GM12872 (cell line): ENCODE measurements around the gene CTSD.

Experiments used
- TF ChIP-seq, protein P1 (sequence below): IDR thresholded peaks from 3 replicates; pipeline ENCODE4 v1.5.1; 2011; ENCODE audit warnings: low read depth, mild to moderate bottlenecking, low read length, moderate library complexity; ENCODE audit not compliant: insufficient read depth

The CTSD gene

GRCh38 chr11:1774886-1775285 is 11.2 kb upstream of the CTSD start:
- TF ChIP-seq, protein P1, sequence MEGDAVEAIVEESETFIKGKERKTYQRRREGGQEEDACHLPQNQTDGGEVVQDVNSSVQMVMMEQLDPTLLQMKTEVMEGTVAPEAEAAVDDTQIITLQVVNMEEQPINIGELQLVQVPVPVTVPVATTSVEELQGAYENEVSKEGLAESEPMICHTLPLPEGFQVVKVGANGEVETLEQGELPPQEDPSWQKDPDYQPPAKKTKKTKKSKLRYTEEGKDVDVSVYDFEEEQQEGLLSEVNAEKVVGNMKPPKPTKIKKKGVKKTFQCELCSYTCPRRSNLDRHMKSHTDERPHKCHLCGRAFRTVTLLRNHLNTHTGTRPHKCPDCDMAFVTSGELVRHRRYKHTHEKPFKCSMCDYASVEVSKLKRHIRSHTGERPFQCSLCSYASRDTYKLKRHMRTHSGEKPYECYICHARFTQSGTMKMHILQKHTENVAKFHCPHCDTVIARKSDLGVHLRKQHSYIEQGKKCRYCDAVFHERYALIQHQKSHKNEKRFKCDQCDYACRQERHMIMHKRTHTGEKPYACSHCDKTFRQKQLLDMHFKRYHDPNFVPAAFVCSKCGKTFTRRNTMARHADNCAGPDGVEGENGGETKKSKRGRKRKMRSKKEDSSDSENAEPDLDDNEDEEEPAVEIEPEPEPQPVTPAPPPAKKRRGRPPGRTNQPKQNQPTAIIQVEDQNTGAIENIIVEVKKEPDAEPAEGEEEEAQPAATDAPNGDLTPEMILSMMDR = no peak

- TF ChIP-seq, protein P1 = no peak
Measured at GRCh38 chr11:1773994-1774550, 10.3 kb upstream of the CTSD start.

DNA sequence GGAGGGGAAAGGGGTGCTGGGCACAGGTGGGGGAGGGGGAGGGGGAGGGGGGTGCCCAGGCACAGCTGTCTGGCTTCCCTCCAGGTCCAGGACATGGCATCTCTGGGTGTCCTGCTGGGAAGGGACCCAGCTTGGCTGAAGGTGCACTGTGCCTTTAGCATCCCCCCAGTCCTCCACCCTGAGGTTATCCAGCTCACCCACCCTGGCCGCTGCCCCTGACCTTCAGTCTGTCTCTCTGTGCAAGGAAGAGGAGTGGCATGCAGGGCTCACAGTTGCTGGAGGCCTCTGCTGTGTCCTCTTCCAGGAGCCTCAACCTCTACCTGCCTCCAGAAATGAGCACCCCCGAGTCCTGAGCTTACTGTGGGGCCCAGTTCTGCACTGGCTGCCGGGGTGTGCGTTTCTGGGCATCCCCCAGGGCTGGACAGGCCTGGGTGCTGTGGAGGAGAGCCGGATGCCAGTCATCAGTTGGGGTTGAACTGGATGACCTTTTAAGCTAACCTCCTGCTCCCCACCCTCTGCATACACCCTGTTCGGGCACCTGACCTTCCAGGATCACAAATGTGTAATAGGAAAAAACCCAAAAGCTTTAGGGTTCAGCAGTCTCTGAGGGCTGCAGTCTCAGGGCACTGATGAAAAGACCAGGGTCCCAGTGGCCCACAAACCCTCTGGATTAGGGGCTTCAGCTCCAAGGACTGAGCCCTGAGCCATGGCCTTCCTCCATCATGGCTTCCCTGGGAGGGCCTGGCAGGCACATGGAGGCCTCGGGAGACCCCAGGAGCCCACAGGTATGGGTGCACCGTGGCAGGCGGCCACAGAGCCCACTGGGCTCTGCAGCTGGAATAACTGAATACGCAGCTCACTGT is 9.6 kb upstream of the CTSD start:
- TF ChIP-seq, protein P1 = no peak

- TF ChIP-seq, protein P1 = no peak
Measured at GRCh38 chr11:1772270-1773130, 8.8 kb upstream of the CTSD start.

DNA sequence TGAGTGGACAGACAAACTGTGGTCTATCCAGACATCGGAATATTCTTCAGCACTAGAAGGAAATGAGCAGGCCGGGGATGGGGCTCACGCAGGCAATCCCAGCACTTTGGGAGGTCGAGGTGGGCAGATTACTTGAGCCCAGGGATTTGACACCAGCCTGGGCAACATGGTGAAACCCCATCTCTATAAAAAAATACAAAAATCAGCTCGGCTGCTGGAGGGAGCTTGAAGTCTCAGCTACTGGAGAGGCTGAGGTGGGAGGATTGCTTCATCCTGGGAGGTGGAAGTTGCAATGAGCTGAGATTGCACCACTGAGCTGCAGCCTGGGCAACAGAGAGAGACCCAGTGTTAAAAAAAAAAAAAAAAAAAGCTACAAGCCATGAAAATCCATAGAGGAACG is 8.0 kb upstream of the CTSD start:
- TF ChIP-seq, protein P1 = no peak

DNA sequence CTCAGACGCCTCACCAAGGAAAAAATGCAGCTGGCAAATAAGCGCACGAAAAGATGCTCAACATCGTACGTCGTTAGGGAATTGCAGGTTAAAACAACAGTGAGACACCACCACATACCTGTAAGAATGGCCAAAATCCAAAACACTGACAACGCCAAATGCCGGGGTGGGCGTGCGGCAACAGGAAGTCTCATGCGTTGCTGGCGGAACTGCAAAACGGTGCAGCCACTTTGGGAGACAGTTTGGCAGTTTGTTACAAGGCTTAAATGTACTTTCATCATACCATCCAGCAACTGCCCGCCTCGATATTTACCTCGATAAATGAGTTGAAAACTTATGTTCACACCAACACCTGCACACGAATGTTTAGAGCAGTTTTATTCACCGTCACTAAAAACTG is 7.5 kb upstream of the CTSD start:
- TF ChIP-seq, protein P1 = no peak

DNA sequence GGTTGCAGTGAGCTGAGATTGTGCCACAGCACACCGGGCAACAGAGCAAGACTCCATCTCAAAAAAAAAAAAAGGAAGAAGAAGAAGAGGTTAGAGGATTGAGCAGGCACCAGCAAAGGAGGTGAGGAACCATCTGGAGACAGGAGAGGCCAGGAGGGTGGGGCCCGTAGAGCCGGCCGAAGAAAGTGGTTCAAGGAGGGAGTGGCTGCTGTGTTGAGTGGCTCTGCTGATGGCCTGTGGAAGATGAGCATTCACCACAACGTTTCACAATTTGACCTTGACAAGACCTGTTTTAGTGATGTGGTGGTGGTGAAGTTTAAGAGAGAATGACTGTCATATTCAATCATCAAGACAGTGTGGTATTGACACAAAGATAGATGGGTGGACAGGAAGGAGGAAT is 6.8 kb upstream of the CTSD start:
- TF ChIP-seq, protein P1 = no peak
